Measurements from ENCODE around the gene OTULIN.
A peak's percentile ranks its signal among the peaks of the same experiment; 100 is the strongest.

Gene OTULIN

GRCh38 chr5:14664270-14665100, at the start of gene OTULIN:
TSS of gene OTULIN (plus strand) at chr5:14664718. CDS start at chr5:14664826, 108 bp downstream.
- DNase-seq (ENCODE audit: low spot score): peak; percentile 92

GRCh38 chr5:14615365-14615764, 49.2 kb upstream of the OTULIN start:
- DNase-seq (ENCODE audit: low spot score): no peak

GRCh38 chr5:14617441-14617840, 47.1 kb upstream of the OTULIN start:
- no peak for DNase-seq (ENCODE audit: low spot score)

GRCh38 chr5:14627270-14627669, 37.2 kb upstream of the OTULIN start:
- no peak for DNase-seq (ENCODE audit: low spot score)

- DNase-seq (ENCODE audit: low spot score): peak; percentile 44
Observed at GRCh38 chr5:14628346-14628745, 36.2 kb upstream of the OTULIN start.

- DNase-seq (ENCODE audit: low spot score): no peak
Observed at GRCh38 chr5:14630671-14631070, 33.8 kb upstream of the OTULIN start.

GRCh38 chr5:14635656-14636055, 28.9 kb upstream of the OTULIN start:
- no peak for DNase-seq (ENCODE audit: low spot score)

GRCh38 chr5:14640765-14641164, 23.8 kb upstream of the OTULIN start:
- no peak for DNase-seq (ENCODE audit: low spot score)

- DNase-seq (ENCODE audit: low spot score): no peak
Observed at GRCh38 chr5:14644623-14645237, 19.8 kb upstream of the OTULIN start.

- no peak for DNase-seq (ENCODE audit: low spot score)
Observed at GRCh38 chr5:14650052-14650451, 14.5 kb upstream of the OTULIN start.

GRCh38 chr5:14655146-14655741, 9.3 kb upstream of the OTULIN start:
- DNase-seq (ENCODE audit: low spot score): no peak

GRCh38 chr5:14656898-14657297, 7.6 kb upstream of the OTULIN start:
- no peak for DNase-seq (ENCODE audit: low spot score)

- no peak for DNase-seq (ENCODE audit: low spot score)
Observed at GRCh38 chr5:14659821-14660607, 4.5 kb upstream of the OTULIN start.

GRCh38 chr5:14660833-14661232, 3.7 kb upstream of the OTULIN start:
- no peak for DNase-seq (ENCODE audit: low spot score)

GRCh38 chr5:14662721-14663260, 1.7 kb upstream of the OTULIN start:
- DNase-seq (ENCODE audit: low spot score): no peak

- DNase-seq (ENCODE audit: low spot score): peak; percentile 39
Observed at GRCh38 chr5:14663734-14664269, 716 bp upstream of the OTULIN start.

- peak; percentile 56 for DNase-seq (ENCODE audit: low spot score)
Observed at GRCh38 chr5:14665101-14665822, 744 bp downstream of the OTULIN start.

- peak; percentile 45 for DNase-seq (ENCODE audit: low spot score)
Observed at GRCh38 chr5:14665949-14666348, 1.4 kb downstream of the OTULIN start.

- no peak for DNase-seq (ENCODE audit: low spot score)
Observed at GRCh38 chr5:14666357-14666756, 1.8 kb downstream of the OTULIN start.

- DNase-seq (ENCODE audit: low spot score): no peak
Observed at GRCh38 chr5:14667290-14667689, 2.8 kb downstream of the OTULIN start.

GRCh38 chr5:14667770-14668169, 3.3 kb downstream of the OTULIN start:
- no peak for DNase-seq (ENCODE audit: low spot score)

Measured in SW480 (cell line).